RWPE2 (cell line): Measurements from ENCODE around the gene GPR25.

Source experiments
- ATAC-seq: fragments of 200-7000 bp; cut with Tn5 transposase; 3 replicates; pipeline ENCODE4 v1.9.1; 2021; ENCODE audit warnings: low read depth
- DNase-seq: peaks from one replicate; pipeline ENCODE4 v3.0.0-alpha.2; 2020; ENCODE audit warnings: low spot score
- H3K27ac ChIP-seq: fragments of 450-650 bp; 2 replicates; pipeline ENCODE4 v1.5.1; 2017; ENCODE audit warnings: mild to moderate bottlenecking; ENCODE audit not compliant: poor library complexity, severe bottlenecking
- H3K27me3 ChIP-seq: fragments of 250-450 bp; sonication (Bioruptor Pico); 2 replicates; pipeline ENCODE4 v1.5.1; 2021; ENCODE audit warnings: mild to moderate bottlenecking, moderate library complexity; ENCODE audit not compliant: insufficient read depth, poor library complexity, severe bottlenecking
- H3K36me3 ChIP-seq: fragments of 250-450 bp; sonication (Bioruptor Pico); 2 replicates; pipeline ENCODE4 v1.5.1; 2020; ENCODE audit warnings: low read depth, mild to moderate bottlenecking, moderate library complexity
- H3K4me1 ChIP-seq: fragments of 250-450 bp; sonication (Bioruptor Pico); 2 replicates; pipeline ENCODE4 v1.5.1; 2021; ENCODE audit warnings: mild to moderate bottlenecking, moderate library complexity; ENCODE audit not compliant: insufficient read depth, poor library complexity, severe bottlenecking
- H3K4me3 ChIP-seq: fragments of 250-450 bp; sonication (Bioruptor Pico); 2 replicates; pipeline ENCODE4 v1.5.1; 2021; ENCODE audit warnings: mild to moderate bottlenecking, moderate library complexity; ENCODE audit not compliant: severe bottlenecking
- H3K9me3 ChIP-seq: fragments of 250-450 bp; sonication (Bioruptor Pico); 2 replicates; pipeline ENCODE4 v1.5.1; 2021; ENCODE audit warnings: mild to moderate bottlenecking, moderate library complexity; ENCODE audit not compliant: severe bottlenecking
- CTCF ChIP-seq: fragments of 450-650 bp; IDR thresholded peaks from one replicate; pipeline ENCODE4 v1.5.1; 2017; ENCODE audit warnings: mild to moderate bottlenecking, moderate library complexity; ENCODE audit not compliant: poor library complexity, severe bottlenecking

GPR25 gene

GRCh38 chr1:200838676-200839445 is 33.9 kb upstream of the GPR25 start:
- DNase-seq, result no peak
- ATAC-seq, result peak; percentile 33; the same call in 1 of the 3 replicates
- H3K36me3 ChIP-seq, result peaks cover 81% of the 10 kb centered on the region

GRCh38 chr1:200845360-200845759 is 27.4 kb upstream of the GPR25 start:
- Histone ChIP-seq H3K4me1 (peaks cover 8% of the 10 kb centered on the region), H3K4me3 (no peak overlapping the region), H3K27me3 (no peaks in the 10 kb centered on the region), H3K36me3 (peaks cover 100% of the 10 kb centered on the region), H3K9me3 (no peaks in the 10 kb centered on the region), H3K27ac (no peak overlapping the region)
- ATAC-seq, result no peak
- no peak for DNase-seq
- TF ChIP-seq CTCF, result no peak

More at GRCh38 chr1:200838676-200839445, 33.9 kb upstream of the GPR25 start:
- no peak for TF ChIP-seq CTCF
- H3K9me3 ChIP-seq, result peaks cover 2% of the 10 kb centered on the region
- H3K4me3 ChIP-seq, result no peak overlapping the region
- H3K27ac ChIP-seq, result peak overlapping the region; percentile 7
- no peaks in the 10 kb centered on the region for H3K27me3 ChIP-seq
- peaks cover 11% of the 10 kb centered on the region for H3K4me1 ChIP-seq

- Histone ChIP-seq H3K4me3 (no peak overlapping the region), H3K4me1 (peaks cover 8% of the 10 kb centered on the region), H3K27ac (no peak overlapping the region), H3K36me3 (peaks cover 100% of the 10 kb centered on the region), H3K9me3 (no peaks in the 10 kb centered on the region), H3K27me3 (no peaks in the 10 kb centered on the region)
- TF ChIP-seq CTCF, result no peak
- DNase-seq (no peak), ATAC-seq (no peak)
Measured at GRCh38 chr1:200846398-200846797, 26.4 kb upstream of the GPR25 start.

- DNase-seq (no peak), ATAC-seq (no peak)
- Histone ChIP-seq H3K27me3 (no peaks in the 10 kb centered on the region), H3K4me1 (no peaks in the 10 kb centered on the region), H3K9me3 (no peaks in the 10 kb centered on the region), H3K4me3 (no peak overlapping the region), H3K27ac (no peak overlapping the region), H3K36me3 (peaks cover 100% of the 10 kb centered on the region)
- TF ChIP-seq CTCF, result no peak
Measured at GRCh38 chr1:200849430-200849829, 23.4 kb upstream of the GPR25 start.

GRCh38 chr1:200850554-200850953 is 22.2 kb upstream of the GPR25 start:
- Histone ChIP-seq H3K9me3 (no peaks in the 10 kb centered on the region), H3K27me3 (no peaks in the 10 kb centered on the region), H3K4me1 (no peaks in the 10 kb centered on the region), H3K27ac (no peak overlapping the region), H3K36me3 (peaks cover 100% of the 10 kb centered on the region), H3K4me3 (no peak overlapping the region)
- TF ChIP-seq CTCF, result no peak
- no peak for DNase-seq
- peak; percentile 33; the same call in 1 of the 3 replicates for ATAC-seq
